Measurements from ENCODE around the gene ILDR2. TPM values are rescaled to one million over a fixed set of nuclear protein-coding genes. Genes with fewer than 3 reads are reported as not detected.

The ILDR2 gene
- total and polyA plus RNA-seq, 9 of the 15 experiments (the other 6 are each of a cell fraction or from before 2014, with no cell fraction given) = 0.03 to 0.31 (median 0.18) TPM; not detected in 2

DNA sequence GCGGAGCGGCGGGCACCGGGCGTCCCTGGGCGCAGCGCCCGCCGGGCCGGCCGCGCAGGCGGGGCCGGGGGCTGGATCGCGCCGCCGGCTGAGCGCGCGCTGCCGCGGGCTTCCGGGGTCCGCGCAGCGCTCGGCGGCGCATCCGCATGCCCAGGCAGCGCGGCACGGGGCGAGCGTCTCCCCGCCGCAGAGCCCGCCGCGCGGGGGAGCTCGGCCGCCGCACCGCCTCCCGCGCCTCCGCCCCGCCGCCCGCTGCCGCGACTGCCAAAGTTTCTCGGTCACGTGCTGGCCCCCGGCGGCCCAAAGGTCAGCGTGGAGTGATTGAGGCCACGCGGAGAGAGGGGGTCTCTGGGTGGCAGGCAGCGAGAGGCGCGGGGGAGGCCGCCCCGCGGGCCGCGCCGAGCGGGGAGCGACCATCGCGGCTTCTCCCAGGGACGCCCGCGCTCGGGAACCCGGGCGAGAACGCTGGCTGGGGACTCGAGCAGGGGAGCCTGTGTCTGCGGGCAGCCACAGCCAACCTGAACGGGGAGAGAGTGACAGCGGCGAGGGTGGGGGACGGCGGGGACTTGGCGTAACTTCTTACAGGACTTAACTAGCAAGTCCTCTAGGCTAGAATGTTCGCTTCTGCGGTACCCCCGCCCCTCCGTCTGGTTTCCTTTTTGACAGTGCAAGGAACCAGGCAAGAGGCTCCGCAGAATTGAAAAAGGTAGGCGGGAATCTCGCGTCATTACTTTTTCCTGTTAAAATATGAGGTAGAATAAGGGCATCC is at the start of gene ILDR2 (continued):
- TF ChIP-seq, protein P1, sequence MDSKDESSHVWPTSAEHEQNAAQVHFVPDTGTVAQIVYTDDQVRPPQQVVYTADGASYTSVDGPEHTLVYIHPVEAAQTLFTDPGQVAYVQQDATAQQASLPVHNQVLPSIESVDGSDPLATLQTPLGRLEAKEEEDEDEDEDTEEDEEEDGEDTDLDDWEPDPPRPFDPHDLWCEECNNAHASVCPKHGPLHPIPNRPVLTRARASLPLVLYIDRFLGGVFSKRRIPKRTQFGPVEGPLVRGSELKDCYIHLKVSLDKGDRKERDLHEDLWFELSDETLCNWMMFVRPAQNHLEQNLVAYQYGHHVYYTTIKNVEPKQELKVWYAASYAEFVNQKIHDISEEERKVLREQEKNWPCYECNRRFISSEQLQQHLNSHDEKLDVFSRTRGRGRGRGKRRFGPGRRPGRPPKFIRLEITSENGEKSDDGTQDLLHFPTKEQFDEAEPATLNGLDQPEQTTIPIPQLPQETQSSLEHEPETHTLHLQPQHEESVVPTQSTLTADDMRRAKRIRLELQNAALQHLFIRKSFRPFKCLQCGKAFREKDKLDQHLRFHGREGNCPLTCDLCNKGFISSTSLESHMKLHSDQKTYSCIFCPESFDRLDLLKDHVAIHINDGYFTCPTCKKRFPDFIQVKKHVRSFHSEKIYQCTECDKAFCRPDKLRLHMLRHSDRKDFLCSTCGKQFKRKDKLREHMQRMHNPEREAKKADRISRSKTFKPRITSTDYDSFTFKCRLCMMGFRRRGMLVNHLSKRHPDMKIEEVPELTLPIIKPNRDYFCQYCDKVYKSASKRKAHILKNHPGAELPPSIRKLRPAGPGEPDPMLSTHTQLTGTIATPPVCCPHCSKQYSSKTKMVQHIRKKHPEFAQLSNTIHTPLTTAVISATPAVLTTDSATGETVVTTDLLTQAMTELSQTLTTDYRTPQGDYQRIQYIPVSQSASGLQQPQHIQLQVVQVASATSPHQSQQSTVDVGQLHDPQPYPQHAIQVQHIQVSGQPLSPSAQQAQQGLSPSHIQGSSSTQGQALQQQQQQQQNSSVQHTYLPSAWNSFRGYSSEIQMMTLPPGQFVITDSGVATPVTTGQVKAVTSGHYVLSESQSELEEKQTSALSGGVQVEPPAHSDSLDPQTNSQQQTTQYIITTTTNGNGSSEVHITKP (IDR thresholded peaks at IDR 0.05; ENCODE audit: partially characterized antibody) = peak; percentile 48
- no peak for TF ChIP-seq ZNF707 (CRISPR knock-in tag; conservative IDR thresholded peaks at IDR 0.05)
- TF ChIP-seq RAD21 (CRISPR knock-in tag; conservative IDR thresholded peaks at IDR 0.05 in 1 of 2, IDR thresholded peaks at IDR 0.05 in 1 of 2) = peak in 1 of 2 experiments; percentile 47; a peak in 2 of 4 replicates
- TF ChIP-seq KDM2B (CRISPR knock-in tag; IDR thresholded peaks at IDR 0.05) = no peak
- TF ChIP-seq, protein P2, sequence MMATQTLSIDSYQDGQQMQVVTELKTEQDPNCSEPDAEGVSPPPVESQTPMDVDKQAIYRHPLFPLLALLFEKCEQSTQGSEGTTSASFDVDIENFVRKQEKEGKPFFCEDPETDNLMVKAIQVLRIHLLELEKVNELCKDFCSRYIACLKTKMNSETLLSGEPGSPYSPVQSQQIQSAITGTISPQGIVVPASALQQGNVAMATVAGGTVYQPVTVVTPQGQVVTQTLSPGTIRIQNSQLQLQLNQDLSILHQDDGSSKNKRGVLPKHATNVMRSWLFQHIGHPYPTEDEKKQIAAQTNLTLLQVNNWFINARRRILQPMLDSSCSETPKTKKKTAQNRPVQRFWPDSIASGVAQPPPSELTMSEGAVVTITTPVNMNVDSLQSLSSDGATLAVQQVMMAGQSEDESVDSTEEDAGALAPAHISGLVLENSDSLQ (IDR thresholded peaks at IDR 0.05) = peak; percentile 36; the same call in 1 of the 2 replicates
- peak; percentile 29; the same call in 1 of the 2 replicates for TF ChIP-seq EGR1 (conservative IDR thresholded peaks at IDR 0.05)
- peak in 1 of 3 experiments; percentile 13 for TF ChIP-seq YY1 (IDR thresholded peaks at IDR 0.05; ENCODE audit: borderline replicate concordance in 1 of 3, control insufficient read depth in 1 of 3, extremely low read depth in 1 of 3, insufficient read depth in 3 of 3, insufficient read length in 1 of 3, insufficient replicate concordance in 2 of 3, low read depth in 1 of 3, low read length in 2 of 3)
- TF ChIP-seq, protein P3, sequence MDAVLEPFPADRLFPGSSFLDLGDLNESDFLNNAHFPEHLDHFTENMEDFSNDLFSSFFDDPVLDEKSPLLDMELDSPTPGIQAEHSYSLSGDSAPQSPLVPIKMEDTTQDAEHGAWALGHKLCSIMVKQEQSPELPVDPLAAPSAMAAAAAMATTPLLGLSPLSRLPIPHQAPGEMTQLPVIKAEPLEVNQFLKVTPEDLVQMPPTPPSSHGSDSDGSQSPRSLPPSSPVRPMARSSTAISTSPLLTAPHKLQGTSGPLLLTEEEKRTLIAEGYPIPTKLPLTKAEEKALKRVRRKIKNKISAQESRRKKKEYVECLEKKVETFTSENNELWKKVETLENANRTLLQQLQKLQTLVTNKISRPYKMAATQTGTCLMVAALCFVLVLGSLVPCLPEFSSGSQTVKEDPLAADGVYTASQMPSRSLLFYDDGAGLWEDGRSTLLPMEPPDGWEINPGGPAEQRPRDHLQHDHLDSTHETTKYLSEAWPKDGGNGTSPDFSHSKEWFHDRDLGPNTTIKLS (IDR thresholded peaks at IDR 0.05; ENCODE audit: borderline replicate concordance, low read depth) = peak; percentile 43; the same call in 1 of the 2 replicates
- TF ChIP-seq, protein P4, sequence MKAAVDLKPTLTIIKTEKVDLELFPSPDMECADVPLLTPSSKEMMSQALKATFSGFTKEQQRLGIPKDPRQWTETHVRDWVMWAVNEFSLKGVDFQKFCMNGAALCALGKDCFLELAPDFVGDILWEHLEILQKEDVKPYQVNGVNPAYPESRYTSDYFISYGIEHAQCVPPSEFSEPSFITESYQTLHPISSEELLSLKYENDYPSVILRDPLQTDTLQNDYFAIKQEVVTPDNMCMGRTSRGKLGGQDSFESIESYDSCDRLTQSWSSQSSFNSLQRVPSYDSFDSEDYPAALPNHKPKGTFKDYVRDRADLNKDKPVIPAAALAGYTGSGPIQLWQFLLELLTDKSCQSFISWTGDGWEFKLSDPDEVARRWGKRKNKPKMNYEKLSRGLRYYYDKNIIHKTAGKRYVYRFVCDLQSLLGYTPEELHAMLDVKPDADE (conservative IDR thresholded peaks at IDR 0.05; ENCODE audit: control insufficient read depth, low read depth, low read length) = no peak
- TF ChIP-seq SMC3 (conservative IDR thresholded peaks at IDR 0.05; ENCODE audit: insufficient read depth, low read depth, low read length) = 0 out of 2 replicates have a peak, but pooled peaks have one; percentile 25
- TF ChIP-seq ZBTB7A (IDR thresholded peaks at IDR 0.05; ENCODE audit: borderline replicate concordance, control insufficient read depth, low read depth, low read length) = peak; percentile 43; the same call in 1 of the 2 replicates
- TF ChIP-seq MAZ (CRISPR knock-in tag; conservative IDR thresholded peaks at IDR 0.05 in 1 of 2, IDR thresholded peaks at IDR 0.05 in 1 of 2) = peak; percentile 53 to 58; a peak in 3 of 4 replicates
- no peak for TF ChIP-seq NFYB (IDR thresholded peaks at IDR 0.05; ENCODE audit: extremely low read depth, insufficient read length)
- TF ChIP-seq, protein P5, sequence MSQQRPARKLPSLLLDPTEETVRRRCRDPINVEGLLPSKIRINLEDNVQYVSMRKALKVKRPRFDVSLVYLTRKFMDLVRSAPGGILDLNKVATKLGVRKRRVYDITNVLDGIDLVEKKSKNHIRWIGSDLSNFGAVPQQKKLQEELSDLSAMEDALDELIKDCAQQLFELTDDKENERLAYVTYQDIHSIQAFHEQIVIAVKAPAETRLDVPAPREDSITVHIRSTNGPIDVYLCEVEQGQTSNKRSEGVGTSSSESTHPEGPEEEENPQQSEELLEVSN (IDR thresholded peaks at IDR 0.05; ENCODE audit: borderline replicate concordance in 1 of 2, extremely low read depth in 1 of 2, insufficient read depth in 1 of 2, insufficient read length in 1 of 2, low read depth in 1 of 2, low read length in 1 of 2, poor library complexity in 1 of 2, severe bottlenecking in 1 of 2) = peak; percentile 47 to 90

All from K562 (cell line).